Measurements from ENCODE around the gene SPAG9.
"Not testable (repeated sequence)": the region's sequence is repeated elsewhere in the genome, so short reads cannot be mapped to it uniquely, and the experiment has no call there.

The SPAG9 gene

GRCh38 chr17:51088287-51088686, 32.4 kb downstream of the SPAG9 start:
- Histone ChIP-seq H3K9me3 (ENCODE audit: control insufficient read depth in 1 of 2, low read length in 2 of 2) (no peaks in the 10 kb centered on the region), H3K9ac (ENCODE audit: low read depth in 1 of 2, low read length in 2 of 2) (no peak overlapping the region), H3K27me3 (ENCODE audit: control insufficient read depth in 1 of 2, insufficient read depth in 2 of 2, low read length in 2 of 2) (no peaks in the 10 kb centered on the region), H3K36me3 (ENCODE audit: control insufficient read depth in 1 of 2, insufficient read depth in 2 of 2, low read length in 2 of 2) (no peaks in the 10 kb centered on the region), H3K27ac (ENCODE audit: low read depth, low read length) (no peak overlapping the region), H3K4me1 (ENCODE audit: control insufficient read depth in 1 of 2, insufficient read depth in 2 of 2, low read length in 2 of 2) (peaks cover 11 to 14% of the 10 kb centered on the region in 2 donors), H3K4me3 (ENCODE audit: low read depth in 1 of 2, low read length in 2 of 2) (no peak overlapping the region)

DNA sequence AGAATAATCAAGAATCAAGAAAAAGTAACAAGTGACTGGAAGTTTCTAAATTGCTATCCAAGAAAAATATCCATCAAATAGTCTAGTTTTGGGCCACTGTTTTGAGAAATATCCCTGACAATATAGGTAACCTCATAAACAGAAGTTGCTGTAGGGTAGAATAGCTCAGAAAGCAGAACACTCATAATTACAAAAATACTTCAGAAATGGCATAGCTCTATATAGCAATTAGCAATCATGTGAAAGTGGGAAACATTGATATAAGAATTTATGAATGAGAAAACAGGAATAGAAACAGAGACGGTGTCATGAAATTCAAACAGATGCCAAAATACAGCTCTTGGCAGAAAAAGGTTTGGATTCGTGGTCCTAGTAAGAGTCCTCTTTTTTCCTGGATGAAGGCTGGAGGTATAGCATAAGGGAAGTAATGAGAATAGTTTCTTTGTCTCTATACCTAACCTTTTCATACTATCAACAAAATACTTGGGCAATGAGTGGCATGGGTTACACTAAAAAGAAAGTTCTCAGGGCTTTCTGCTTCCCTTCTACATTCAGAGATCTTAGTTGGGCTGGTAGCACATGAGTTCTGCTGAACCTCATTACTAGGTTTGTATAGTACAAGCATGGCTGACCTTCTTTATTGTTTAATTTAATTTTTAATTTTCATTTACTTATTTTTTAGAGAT, 33.5 kb downstream of the SPAG9 start:
- H3K4me3 ChIP-seq (ENCODE audit: low read depth in 1 of 2, low read length in 2 of 2) = no peak overlapping the region
- H3K27ac ChIP-seq (ENCODE audit: low read depth, low read length) = no peak overlapping the region
- H3K27me3 ChIP-seq (ENCODE audit: control insufficient read depth in 1 of 2, insufficient read depth in 2 of 2, low read length in 2 of 2) = no peaks in the 10 kb centered on the region
- H3K9me3 ChIP-seq (ENCODE audit: control insufficient read depth in 1 of 2, low read length in 2 of 2) = no peaks in the 10 kb centered on the region
- no peaks in the 10 kb centered on the region for H3K36me3 ChIP-seq (ENCODE audit: control insufficient read depth in 1 of 2, insufficient read depth in 2 of 2, low read length in 2 of 2)
- H3K9ac ChIP-seq (ENCODE audit: low read depth in 1 of 2, low read length in 2 of 2) = no peak overlapping the region
- H3K4me1 ChIP-seq (ENCODE audit: control insufficient read depth in 1 of 2, insufficient read depth in 2 of 2, low read length in 2 of 2) = peaks cover 11 to 14% of the 10 kb centered on the region in 2 donors

- Histone ChIP-seq H3K4me3 (ENCODE audit: low read depth in 1 of 2, low read length in 2 of 2) (no peak overlapping the region), H3K27ac (ENCODE audit: low read depth, low read length) (no peak overlapping the region), H3K9me3 (ENCODE audit: control insufficient read depth in 1 of 2, low read length in 2 of 2) (no peaks in the 10 kb centered on the region), H3K4me1 (ENCODE audit: control insufficient read depth in 1 of 2, insufficient read depth in 2 of 2, low read length in 2 of 2) (no peaks in the 10 kb centered on the region), H3K36me3 (ENCODE audit: control insufficient read depth in 1 of 2, insufficient read depth in 2 of 2, low read length in 2 of 2) (no peaks in the 10 kb centered on the region), H3K9ac (ENCODE audit: low read depth in 1 of 2, low read length in 2 of 2) (no peak overlapping the region), H3K27me3 (ENCODE audit: control insufficient read depth in 1 of 2, insufficient read depth in 2 of 2, low read length in 2 of 2) (no peaks in the 10 kb centered on the region)
Measured at GRCh38 chr17:51085150-51085805, 35.4 kb downstream of the SPAG9 start.

DNA sequence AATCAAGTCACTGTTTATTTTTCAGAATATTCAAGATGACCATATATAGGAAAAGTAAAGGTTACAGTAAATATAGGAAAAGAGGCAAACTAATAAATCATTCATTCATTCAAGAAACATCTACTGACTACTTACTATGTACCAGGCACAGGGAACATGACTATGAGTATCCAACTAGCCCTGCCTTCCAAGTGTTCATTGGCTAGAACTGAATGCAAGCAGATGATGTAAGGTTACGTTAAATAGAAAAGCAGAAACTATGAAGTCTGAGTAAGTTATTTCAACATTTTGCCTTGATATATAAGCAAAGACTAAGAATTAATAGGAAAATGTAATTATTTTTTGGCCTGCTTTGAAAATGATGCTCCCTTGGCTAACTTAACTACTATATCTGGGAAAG, 36.7 kb downstream of the SPAG9 start:
- Histone ChIP-seq H3K36me3 (ENCODE audit: control insufficient read depth in 1 of 2, insufficient read depth in 2 of 2, low read length in 2 of 2) (peaks cover 4 to 5% of the 10 kb centered on the region in 2 donors), H3K9me3 (ENCODE audit: control insufficient read depth in 1 of 2, low read length in 2 of 2) (no peaks in the 10 kb centered on the region), H3K9ac (ENCODE audit: low read depth in 1 of 2, low read length in 2 of 2) (no peak overlapping the region), H3K4me3 (ENCODE audit: low read depth in 1 of 2, low read length in 2 of 2) (no peak overlapping the region), H3K27me3 (ENCODE audit: control insufficient read depth in 1 of 2, insufficient read depth in 2 of 2, low read length in 2 of 2) (no peaks in the 10 kb centered on the region), H3K4me1 (ENCODE audit: control insufficient read depth in 1 of 2, insufficient read depth in 2 of 2, low read length in 2 of 2) (no peaks in the 10 kb centered on the region), H3K27ac (ENCODE audit: low read depth, low read length) (no peak overlapping the region)

- H3K27me3 ChIP-seq (ENCODE audit: control insufficient read depth in 1 of 2, insufficient read depth in 2 of 2, low read length in 2 of 2); H3K36me3 ChIP-seq (ENCODE audit: control insufficient read depth in 1 of 2, insufficient read depth in 2 of 2, low read length in 2 of 2); H3K4me3 ChIP-seq (ENCODE audit: low read depth in 1 of 2, low read length in 2 of 2); H3K9ac ChIP-seq (ENCODE audit: low read depth in 1 of 2, low read length in 2 of 2); H3K4me1 ChIP-seq (ENCODE audit: control insufficient read depth in 1 of 2, insufficient read depth in 2 of 2, low read length in 2 of 2); H3K27ac ChIP-seq (ENCODE audit: low read depth, low read length); H3K9me3 ChIP-seq (ENCODE audit: control insufficient read depth in 1 of 2, low read length in 2 of 2): not testable (repeated sequence)
Measured at GRCh38 chr17:51083364-51083763, 37.3 kb downstream of the SPAG9 start.

DNA sequence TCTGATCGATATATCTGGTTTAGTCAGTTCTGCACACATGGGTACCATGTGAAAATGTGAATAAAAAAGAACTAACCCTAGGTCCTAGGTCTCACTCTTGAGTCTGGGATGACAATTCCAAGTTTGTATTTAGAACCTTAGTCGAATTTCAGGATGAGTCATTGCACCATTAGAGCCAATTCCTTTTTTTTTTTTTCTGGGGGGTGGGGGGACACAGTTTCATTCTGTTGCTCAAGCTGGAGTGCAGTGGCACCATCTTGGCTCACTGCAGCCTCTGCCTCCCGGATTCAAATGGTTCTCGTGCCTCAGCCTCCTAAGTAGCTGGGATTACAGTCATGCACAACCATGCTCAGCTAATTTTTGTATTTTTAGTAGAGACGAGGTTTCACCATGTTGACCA, 41.6 kb downstream of the SPAG9 start:
- no peak overlapping the region for H3K9ac ChIP-seq (ENCODE audit: low read depth in 1 of 2, low read length in 2 of 2)
- H3K4me1 ChIP-seq (ENCODE audit: control insufficient read depth in 1 of 2, insufficient read depth in 2 of 2, low read length in 2 of 2) = no peaks in the 10 kb centered on the region
- no peaks in the 10 kb centered on the region for H3K27me3 ChIP-seq (ENCODE audit: control insufficient read depth in 1 of 2, insufficient read depth in 2 of 2, low read length in 2 of 2)
- H3K27ac ChIP-seq (ENCODE audit: low read depth, low read length) = no peak overlapping the region
- no peak overlapping the region for H3K4me3 ChIP-seq (ENCODE audit: low read depth in 1 of 2, low read length in 2 of 2)
- H3K36me3 ChIP-seq (ENCODE audit: control insufficient read depth in 1 of 2, insufficient read depth in 2 of 2, low read length in 2 of 2) = peaks cover 12 to 20% of the 10 kb centered on the region in 2 donors
- no peaks in the 10 kb centered on the region for H3K9me3 ChIP-seq (ENCODE audit: control insufficient read depth in 1 of 2, low read length in 2 of 2)

DNA sequence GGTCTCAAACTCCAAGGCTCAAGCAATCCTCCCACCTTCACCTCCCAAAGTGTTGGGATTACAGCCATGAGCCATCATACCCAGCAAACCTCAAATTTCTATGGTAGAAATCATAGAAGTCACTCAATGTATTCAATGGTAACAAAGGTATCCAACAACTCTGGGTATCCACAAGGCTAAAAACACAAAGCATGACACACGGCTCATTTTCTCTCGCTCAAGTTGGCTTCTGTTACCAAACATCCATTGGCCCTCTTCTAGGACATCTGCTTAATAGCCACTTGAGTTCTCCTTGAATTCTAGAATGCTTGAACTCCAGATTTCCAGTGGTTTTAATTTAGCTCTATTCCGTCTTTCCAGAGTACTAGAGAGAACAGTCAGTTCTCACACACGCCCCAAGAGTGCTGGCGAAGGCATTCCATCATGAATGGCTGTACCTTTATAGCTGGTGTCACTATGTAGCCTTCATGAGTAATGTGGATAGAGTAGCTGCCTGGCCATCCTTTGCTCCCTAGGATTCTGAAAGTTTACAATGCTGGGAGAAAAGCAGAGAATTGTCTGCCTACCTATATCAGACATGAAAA, 42.6 kb downstream of the SPAG9 start:
- H3K4me1 ChIP-seq (ENCODE audit: control insufficient read depth in 1 of 2, insufficient read depth in 2 of 2, low read length in 2 of 2) = no peaks in the 10 kb centered on the region
- no peak overlapping the region for H3K27ac ChIP-seq (ENCODE audit: low read depth, low read length)
- H3K36me3 ChIP-seq (ENCODE audit: control insufficient read depth in 1 of 2, insufficient read depth in 2 of 2, low read length in 2 of 2) = peaks cover 12 to 20% of the 10 kb centered on the region in 2 donors
- H3K9me3 ChIP-seq (ENCODE audit: control insufficient read depth in 1 of 2, low read length in 2 of 2) = no peaks in the 10 kb centered on the region
- H3K9ac ChIP-seq (ENCODE audit: low read depth in 1 of 2, low read length in 2 of 2) = no peak overlapping the region
- no peaks in the 10 kb centered on the region for H3K27me3 ChIP-seq (ENCODE audit: control insufficient read depth in 1 of 2, insufficient read depth in 2 of 2, low read length in 2 of 2)
- H3K4me3 ChIP-seq (ENCODE audit: low read depth in 1 of 2, low read length in 2 of 2) = no peak overlapping the region

DNA sequence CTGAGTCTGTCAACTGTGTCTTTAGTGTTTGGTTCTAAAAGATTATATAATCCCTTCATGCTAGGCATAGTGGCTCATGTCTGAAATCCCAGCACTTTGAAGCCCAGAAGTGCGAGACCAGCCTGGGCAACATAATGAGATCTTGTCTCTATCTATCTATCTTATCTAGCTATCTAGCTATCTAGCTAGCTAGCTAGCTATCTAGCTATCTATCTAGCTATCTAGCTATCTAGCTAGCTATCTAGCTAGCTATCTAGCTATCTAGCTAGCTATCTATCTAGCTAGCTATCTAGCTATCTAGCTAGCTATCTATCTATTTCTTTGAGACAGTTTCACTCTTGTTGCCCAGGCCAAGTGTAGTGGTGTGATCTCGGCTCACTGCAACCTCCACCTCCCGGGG, 43.8 kb downstream of the SPAG9 start:
- Histone ChIP-seq H3K9me3 (ENCODE audit: control insufficient read depth in 1 of 2, low read length in 2 of 2) (no peaks in the 10 kb centered on the region), H3K27ac (ENCODE audit: low read depth, low read length) (no peak overlapping the region), H3K4me3 (ENCODE audit: low read depth in 1 of 2, low read length in 2 of 2) (no peak overlapping the region), H3K4me1 (ENCODE audit: control insufficient read depth in 1 of 2, insufficient read depth in 2 of 2, low read length in 2 of 2) (no peaks in the 10 kb centered on the region), H3K36me3 (ENCODE audit: control insufficient read depth in 1 of 2, insufficient read depth in 2 of 2, low read length in 2 of 2) (peaks cover 12 to 20% of the 10 kb centered on the region in 2 donors), H3K9ac (ENCODE audit: low read depth in 1 of 2, low read length in 2 of 2) (no peak overlapping the region), H3K27me3 (ENCODE audit: control insufficient read depth in 1 of 2, insufficient read depth in 2 of 2, low read length in 2 of 2) (no peaks in the 10 kb centered on the region)

DNA sequence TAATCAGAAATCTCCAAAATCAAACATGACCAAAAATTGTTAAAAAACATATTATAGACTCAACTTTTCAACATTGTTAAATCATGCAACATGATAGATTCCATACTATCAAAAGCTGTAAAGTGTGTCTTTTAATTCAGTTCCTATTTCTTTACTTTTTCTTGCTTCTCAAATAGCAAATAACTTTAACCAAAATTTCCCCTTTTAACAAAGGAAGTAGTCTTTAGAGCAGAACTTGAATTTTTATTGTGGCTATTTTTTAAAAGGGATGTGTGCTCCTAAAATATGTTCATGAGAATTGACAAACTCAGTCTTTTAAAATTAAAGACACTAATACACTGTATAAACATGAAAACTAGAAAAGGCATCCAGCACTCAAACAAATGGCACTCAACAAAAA, 49.1 kb downstream of the SPAG9 start:
- H3K9me3 ChIP-seq (ENCODE audit: control insufficient read depth in 1 of 2, low read length in 2 of 2) = no peaks in the 10 kb centered on the region
- H3K4me3 ChIP-seq (ENCODE audit: low read depth in 1 of 2, low read length in 2 of 2) = no peak overlapping the region
- H3K4me1 ChIP-seq (ENCODE audit: control insufficient read depth in 1 of 2, insufficient read depth in 2 of 2, low read length in 2 of 2) = no peaks in the 10 kb centered on the region
- H3K36me3 ChIP-seq (ENCODE audit: control insufficient read depth in 1 of 2, insufficient read depth in 2 of 2, low read length in 2 of 2) = no peaks in the 10 kb centered on the region
- no peaks in the 10 kb centered on the region for H3K27me3 ChIP-seq (ENCODE audit: control insufficient read depth in 1 of 2, insufficient read depth in 2 of 2, low read length in 2 of 2)
- no peak overlapping the region for H3K9ac ChIP-seq (ENCODE audit: low read depth in 1 of 2, low read length in 2 of 2)
- no peak overlapping the region for H3K27ac ChIP-seq (ENCODE audit: low read depth, low read length)

- no peak overlapping the region for H3K27ac ChIP-seq (ENCODE audit: low read depth, low read length)
- no peak overlapping the region for H3K9ac ChIP-seq (ENCODE audit: low read depth in 1 of 2, low read length in 2 of 2)
- H3K27me3 ChIP-seq (ENCODE audit: control insufficient read depth in 1 of 2, insufficient read depth in 2 of 2, low read length in 2 of 2) = no peaks in the 10 kb centered on the region
- no peaks in the 10 kb centered on the region for H3K36me3 ChIP-seq (ENCODE audit: control insufficient read depth in 1 of 2, insufficient read depth in 2 of 2, low read length in 2 of 2)
- no peak overlapping the region for H3K4me3 ChIP-seq (ENCODE audit: low read depth in 1 of 2, low read length in 2 of 2)
- no peaks in the 10 kb centered on the region for H3K9me3 ChIP-seq (ENCODE audit: control insufficient read depth in 1 of 2, low read length in 2 of 2)
- peaks cover 4 to 12% of the 10 kb centered on the region in 2 donors for H3K4me1 ChIP-seq (ENCODE audit: control insufficient read depth in 1 of 2, insufficient read depth in 2 of 2, low read length in 2 of 2)
Measured at GRCh38 chr17:51065466-51065865, 55.2 kb downstream of the SPAG9 start.

Measured in duodenal mucosa (tissue), 2 donors.